HG03280 (cell line): Measurements from ENCODE around the gene BAAT.

ENCODE experiments used
- ATAC-seq: cut with Tn5 transposase; IDR thresholded peaks from one replicate; pipeline ENCODE4 v1.9.1; 2021; ENCODE audit warnings: mild to moderate bottlenecking, moderate library complexity; ENCODE audit not compliant: unreplicated experiment

BAAT gene

DNA sequence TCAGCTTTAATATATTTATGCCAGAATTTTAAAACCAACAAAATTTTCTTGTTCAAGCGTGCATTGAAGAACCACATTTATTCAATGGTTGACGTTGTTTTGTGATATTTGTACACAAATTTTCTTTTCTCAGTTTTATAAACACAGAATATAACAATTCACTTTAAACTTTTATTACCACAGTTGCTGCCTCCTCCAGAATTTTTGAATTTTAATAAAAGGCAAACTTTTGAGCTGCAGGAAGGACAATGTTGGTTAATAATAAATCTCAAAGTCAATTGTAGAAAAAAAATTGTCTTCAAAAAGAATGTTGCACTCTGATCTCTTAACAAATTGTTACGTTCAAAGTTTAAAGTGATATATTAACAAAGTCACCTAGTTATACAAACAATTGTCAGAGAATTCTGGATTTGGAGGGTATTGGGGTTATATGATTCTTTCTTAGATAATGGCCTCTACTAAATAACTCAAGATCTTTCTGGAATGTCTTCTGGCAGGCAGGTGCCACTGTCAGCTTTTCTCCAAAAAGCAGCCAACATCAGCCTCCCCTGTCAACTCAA lies 60.5 kb downstream of the BAAT start:
- ATAC-seq, result no peak

DNA sequence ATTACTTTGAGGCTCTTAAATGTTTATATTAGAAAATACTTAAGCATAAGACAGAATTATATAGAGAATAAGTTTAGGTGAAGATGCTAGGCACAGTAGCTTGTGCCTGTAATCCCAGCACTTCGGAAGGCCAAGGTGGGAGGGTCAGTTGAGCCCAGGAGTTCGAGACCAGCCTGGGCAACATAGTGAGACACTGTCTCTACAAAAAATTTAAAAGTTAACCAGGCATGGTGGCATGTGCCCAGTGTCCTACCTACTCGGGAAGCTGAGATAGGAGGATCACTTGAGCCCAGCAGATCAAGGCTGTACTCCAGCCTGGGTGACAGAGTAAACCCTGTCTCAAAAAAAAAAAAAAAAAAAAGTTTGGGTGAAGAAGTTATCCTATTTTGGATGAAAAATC lies 61.7 kb downstream of the BAAT start:
- ATAC-seq, result no peak

DNA sequence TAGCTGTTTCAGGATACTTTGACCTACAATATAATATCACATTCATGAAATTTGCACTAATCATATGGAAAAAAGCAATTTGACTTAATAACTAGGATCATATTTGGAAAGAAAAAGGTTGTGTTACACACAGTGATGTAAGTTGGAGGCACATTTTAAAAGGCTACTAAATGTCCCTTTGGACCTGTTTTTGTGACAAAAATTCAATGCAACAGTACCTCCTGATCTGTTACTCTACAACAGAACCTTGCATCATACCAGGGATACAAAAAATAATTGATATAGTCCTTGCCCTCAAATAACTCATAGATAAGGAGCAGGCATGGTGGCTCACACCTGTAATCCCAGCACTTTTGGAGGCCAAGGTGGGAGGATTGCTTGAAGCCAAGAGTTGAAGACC lies 67.1 kb downstream of the BAAT start:
- ATAC-seq, result no peak

DNA sequence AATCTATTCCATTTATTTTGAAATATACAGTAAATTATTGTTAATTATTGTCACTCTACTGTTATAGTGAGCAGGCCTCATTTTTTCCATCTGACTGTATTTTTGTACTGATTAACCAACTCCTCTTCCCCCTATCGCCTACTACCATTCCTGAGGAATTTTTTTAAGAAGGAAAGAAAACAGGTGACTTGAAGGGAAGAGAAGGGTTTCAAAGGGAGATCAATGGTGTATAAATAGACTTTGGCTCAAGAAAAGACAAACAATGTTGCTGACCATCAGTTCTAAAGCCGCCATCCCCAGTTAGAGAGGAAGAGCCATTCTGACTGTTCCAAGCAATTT lies 69.7 kb downstream of the BAAT start:
- no peak for ATAC-seq

DNA sequence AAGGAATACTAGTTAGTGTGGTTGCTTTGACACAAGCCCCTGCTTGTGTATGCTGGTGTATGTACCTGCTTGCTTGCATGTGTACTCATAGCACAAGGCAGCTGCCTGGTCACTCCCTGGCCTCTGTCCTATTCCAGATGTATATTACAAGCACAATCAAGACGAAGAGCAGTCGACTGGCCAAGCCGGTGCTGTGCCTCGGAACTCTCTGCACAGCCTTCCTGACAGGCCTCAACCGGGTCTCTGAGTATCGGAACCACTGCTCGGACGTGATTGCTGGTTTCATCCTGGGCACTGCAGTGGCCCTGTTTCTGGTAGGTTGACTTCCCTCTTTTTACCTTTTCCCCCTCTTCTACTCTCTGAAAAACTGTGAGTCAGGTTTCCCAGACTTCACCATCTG lies 72.1 kb downstream of the BAAT start:
- ATAC-seq, result no peak

DNA sequence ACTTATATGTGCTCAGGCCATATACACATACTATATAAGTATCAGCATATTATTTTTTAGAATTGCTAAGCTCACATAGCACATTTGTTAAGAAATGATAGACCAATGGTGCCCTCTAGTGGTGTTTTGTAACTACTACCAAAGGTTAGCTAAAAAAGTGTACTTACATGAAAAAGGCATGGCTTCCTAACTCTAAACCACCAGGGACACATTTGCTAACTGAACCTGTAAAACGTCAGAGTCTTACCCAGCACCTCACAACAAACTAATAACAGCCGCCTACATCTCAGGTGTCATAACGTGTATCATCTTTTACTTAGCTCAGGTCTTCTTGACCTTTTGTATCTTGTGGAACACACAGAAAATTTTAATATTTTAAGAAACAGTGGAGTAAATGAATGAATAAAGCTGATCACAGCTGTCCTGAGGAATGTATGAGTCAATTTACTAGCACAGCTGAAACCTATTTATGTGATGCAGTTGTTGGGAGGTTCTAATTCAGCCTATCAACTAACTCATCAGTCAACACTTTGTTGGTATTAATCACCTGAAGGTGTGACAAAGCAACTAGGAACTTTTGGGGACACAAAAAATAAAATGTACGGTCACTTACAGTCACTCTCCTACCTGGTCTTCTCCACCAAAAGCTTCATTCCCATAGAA lies 72.9 kb downstream of the BAAT start:
- ATAC-seq, result peak; percentile 86

DNA sequence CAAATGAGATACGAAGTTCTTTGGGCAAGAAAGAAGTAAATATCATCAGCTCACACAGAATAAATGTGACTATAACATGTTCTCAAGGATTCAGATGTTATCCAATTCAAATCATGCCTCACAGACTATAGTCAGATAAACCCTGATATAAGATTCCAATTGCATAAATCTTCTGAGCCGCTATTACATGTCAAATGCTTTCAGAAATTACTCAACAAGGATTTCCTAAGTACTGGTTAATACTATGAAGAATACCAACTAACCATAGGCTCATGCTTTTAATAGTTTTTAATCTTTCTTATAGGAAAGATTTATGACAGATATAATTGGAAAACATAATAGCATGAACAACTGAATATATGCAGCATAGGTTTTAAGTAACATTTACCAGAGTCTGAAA lies 73.6 kb downstream of the BAAT start:
- no peak for ATAC-seq
